HepG2 (cell line): ENCODE results near the gene SCYGR6. TPM values are rescaled to one million over a fixed set of nuclear protein-coding genes. Genes with fewer than 3 reads are reported as not detected.
"Not testable (repeated sequence)": the region's sequence is repeated elsewhere in the genome, so short reads cannot be mapped to it uniquely, and the experiment has no call there.

Experiments
- ATAC-seq: fragments of 200-7000 bp; cut with Tn5 transposase; 3 replicates; pipeline ENCODE4 v1.9.1; 2020; ENCODE audit warnings: mild to moderate bottlenecking, moderate library complexity
- BruUV-seq: library from RNA; stranded (reverse); fragments of 400-500 nt; replicated peaks from 2 replicates; lab custom pipeline; 2021; lab: Mats Ljungman, UMichigan
- CTCF ChIA-PET: fragments of 300-600 bp; formaldehyde crosslinking; extraction: SDS; loops from one replicate; lab custom pipeline; 2021; ENCODE audit warnings: low total read pairs, inconsistent platforms, low intra/inter-chr PET ratio; lab: Yijun Ruan, JAX
- POLR2A ChIA-PET: fragments of 350-600 bp; sonication (Branson Sonifier 250); formaldehyde crosslinking; loops from one replicate; lab custom pipeline; 2020; ENCODE audit warnings: antibody characterized with exemption, inconsistent platforms; lab: Yijun Ruan, JAX
- DNase-seq: peaks from one replicate; pipeline ENCODE4 v3.0.0-alpha.2; 2015; ENCODE audit warnings: low spot score
- FAIRE-seq: peaks from 3 replicates; lab custom pipeline; 2011; peaks lifted over from hg19 to GRCh38; lab: Jason Lieb, UNC
- H2AFZ ChIP-seq: one replicate; pipeline ENCODE4 v1.6.1; 2011; ENCODE audit warnings: low read length, inconsistent platforms
- H3K27ac ChIP-seq: fragments of 300-600 bp; 3 replicates; pipeline ENCODE4 v1.8.0; 2011; ENCODE audit warnings: mixed run types, mild to moderate bottlenecking, mixed read lengths, low read length, inconsistent platforms; ENCODE audit not compliant: insufficient read depth; ENCODE audit errors: extremely low read length
- H3K27me3 ChIP-seq, 2 experiments: fragments of 200-600 bp in 1 of 2; 2 replicates in 1 of 2; 3 replicates in 1 of 2; pipeline versions ENCODE4 v1.6.0 to v1.8.0; 2011; ENCODE audit warnings: low read length in 2 of 2, mild to moderate bottlenecking in 2 of 2, moderate library complexity in 2 of 2, inconsistent platforms in 1 of 2; ENCODE audit not compliant: insufficient read depth in 2 of 2, control insufficient read depth in 1 of 2
- H3K36me3 ChIP-seq, 2 experiments: fragments of 200-600 bp in 1 of 2; replicated peaks in 1 of 2; 2 replicates in 1 of 2; 3 replicates in 1 of 2; pipeline versions ENCODE4 v1.5.1 to v1.8.0; 2011; ENCODE audit warnings: low read length in 2 of 2, inconsistent platforms in 1 of 2; ENCODE audit not compliant: insufficient read depth in 2 of 2, control insufficient read depth in 1 of 2
- H3K4me1 ChIP-seq: 2 replicates; pipeline ENCODE4 v1.5.1; 2012; ENCODE audit warnings: low read length, inconsistent platforms; ENCODE audit not compliant: insufficient read depth
- H3K4me2 ChIP-seq: 2 replicates; pipeline ENCODE4 v1.6.0; 2011; ENCODE audit warnings: low read depth, low read length, inconsistent platforms
- H3K4me3 ChIP-seq, 3 experiments: fragments of 200-600 bp in 1 of 3; sonication (generic), shearing (Covaris generic) in 1 of 3; replicated peaks in 1 of 3; 2 replicates each; pipeline ENCODE4 v1.5.1; 2011 to 2016; ENCODE audit warnings: low read length in 3 of 3, inconsistent platforms in 2 of 3, low read depth in 2 of 3, mild to moderate bottlenecking in 2 of 3, control low read depth in 1 of 3, mixed read lengths in 1 of 3; ENCODE audit not compliant: insufficient read depth in 1 of 3
- H3K79me2 ChIP-seq: one replicate; pipeline ENCODE4 v1.6.1; 2011; ENCODE audit warnings: low read length, inconsistent platforms; ENCODE audit not compliant: insufficient read depth
- H3K9ac ChIP-seq: 2 replicates; pipeline ENCODE4 v1.6.0; 2011; ENCODE audit warnings: mild to moderate bottlenecking, low read depth, low read length, inconsistent platforms; ENCODE audit not compliant: insufficient read depth
- H3K9me3 ChIP-seq: 2 replicates; pipeline ENCODE4 v1.5.1; 2012; ENCODE audit warnings: mild to moderate bottlenecking, low read length
- H4K20me1 ChIP-seq: 2 replicates; pipeline ENCODE4 v1.6.0; 2011; ENCODE audit warnings: inconsistent platforms, mild to moderate bottlenecking, low read length, moderate library complexity; ENCODE audit not compliant: insufficient read depth
- HNF4A ChIP-seq: sonication (generic); formaldehyde crosslinking; IDR thresholded peaks from 2 replicates; pipeline ENCODE4 v1.4.0; 2020; ENCODE audit warnings: missing genetic modification reagents
- NCOA2 ChIP-seq: sonication (generic); formaldehyde crosslinking; IDR thresholded peaks from 2 replicates; pipeline ENCODE4 v1.8.0; 2022; ENCODE audit warnings: inconsistent platforms
- ZFP82 ChIP-seq: sonication (generic); formaldehyde crosslinking; IDR thresholded peaks from 2 replicates; pipeline ENCODE4 v1.5.1; 2020; ENCODE audit warnings: mild to moderate bottlenecking, missing genetic modification reagents, borderline replicate concordance
- ZNF350 ChIP-seq: sonication (generic); formaldehyde crosslinking; IDR thresholded peaks from 2 replicates; pipeline ENCODE4 v1.4.0; 2020; ENCODE audit warnings: mild to moderate bottlenecking, low read depth, missing genetic modification reagents, borderline replicate concordance
- WGBS: methylation state at CpG from one replicate; pipeline ENCODE4 v1.1.6; 2017; ENCODE audit warnings: low lambda C conversion rate; 5-methylcytosine and 5-hydroxymethylcytosine counted together
- in situ Hi-C: cut with HindIII; loops from 2 replicates; pipeline ENCODE4 v1.10.0; 2017; ENCODE audit warnings: low pct_unique_long_range_greater_than_20kb; ENCODE audit not compliant: extremely low pct_ligation_motif_present
- intact Hi-C: fragments of 100-400 bp; cut with micrococcal nuclease; formaldehyde crosslinking; loops from one replicate; pipeline ENCODE4 v1.10.0; 2022; ENCODE audit not compliant: unreplicated experiment
- polyA plus RNA-seq, 8 experiments: library from polyadenylated mRNA; depleted of rRNA in 3 of 8; stranded (reverse) in 7 of 8; unstranded in 1 of 8; fragments of >200 nt; fragmentation: Illumina TruSeq in 4 of 8; extraction: Trizol in 4 of 8; gene quantifications; 2 replicates each; pipeline versions ENCODE4 v1.2.1 to v1.2.3, GENCODE V29; 2011 to 2016; ENCODE audit warnings: low read depth in 4 of 8, missing spikeins in 1 of 8, mixed read lengths in 1 of 8; ENCODE audit not compliant: insufficient read depth in 1 of 8
- total RNA-seq, 5 experiments: library from RNA; depleted of rRNA; stranded (reverse); fragments of >200 nt; fragmentation: Illumina TruSeq; extraction: Trizol; gene quantifications; 2 replicates each; pipeline ENCODE4 v1.2.3, GENCODE V29; 2016; ENCODE audit warnings: low read depth in 1 of 5
- TF ChIP-seq, protein P1 (sequence below): sonication (generic); formaldehyde crosslinking; IDR thresholded peaks from 2 replicates; pipeline ENCODE4 v1.9.0; 2021; ENCODE audit warnings: missing genetic modification reagents, mild to moderate bottlenecking, borderline replicate concordance
- TF ChIP-seq, protein P2 (sequence below): sonication (generic); formaldehyde crosslinking; IDR thresholded peaks from 2 replicates; pipeline ENCODE4 v1.5.0; 2020; ENCODE audit warnings: mild to moderate bottlenecking, missing genetic modification reagents

SCYGR6 gene
- total and polyA plus RNA-seq, 2 of the 13 experiments (the other 11 are each of a cell fraction or from before 2014, with no cell fraction given): not detected

- TF ChIP-seq ZNF350 (CRISPR knock-in tag) (peak; percentile 52; the same call in 1 of the 2 replicates), HNF4A (CRISPR knock-in tag) (peak; percentile 42), NCOA2 (peak; percentile 92), ZFP82 (0 out of 2 replicates have a peak, but pooled peaks have one; percentile 37)
- TF ChIP-seq, protein P1, sequence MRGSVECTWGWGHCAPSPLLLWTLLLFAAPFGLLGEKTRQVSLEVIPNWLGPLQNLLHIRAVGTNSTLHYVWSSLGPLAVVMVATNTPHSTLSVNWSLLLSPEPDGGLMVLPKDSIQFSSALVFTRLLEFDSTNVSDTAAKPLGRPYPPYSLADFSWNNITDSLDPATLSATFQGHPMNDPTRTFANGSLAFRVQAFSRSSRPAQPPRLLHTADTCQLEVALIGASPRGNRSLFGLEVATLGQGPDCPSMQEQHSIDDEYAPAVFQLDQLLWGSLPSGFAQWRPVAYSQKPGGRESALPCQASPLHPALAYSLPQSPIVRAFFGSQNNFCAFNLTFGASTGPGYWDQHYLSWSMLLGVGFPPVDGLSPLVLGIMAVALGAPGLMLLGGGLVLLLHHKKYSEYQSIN (CRISPR knock-in tag): no peak
Measured at GRCh38 chr2:227759411-227760118, 35.0 kb upstream of the SCYGR6 start (continued).

GRCh38 chr2:227756261-227756660, 31.7 kb upstream of the SCYGR6 start:
- POLR2A ChIA-PET, H3K4me2 ChIP-seq, ATAC-seq, H3K9me3 ChIP-seq, FAIRE-seq, H4K20me1 ChIP-seq, CTCF ChIA-PET, in situ Hi-C loops, intact Hi-C loops, H2AFZ ChIP-seq, H3K27ac ChIP-seq, H3K9ac ChIP-seq, H3K79me2 ChIP-seq, DNase-seq, BruUV-seq, H3K27me3 ChIP-seq, H3K36me3 ChIP-seq, H3K4me3 ChIP-seq: not testable (repeated sequence)
- TF ChIP-seq, protein P2, sequence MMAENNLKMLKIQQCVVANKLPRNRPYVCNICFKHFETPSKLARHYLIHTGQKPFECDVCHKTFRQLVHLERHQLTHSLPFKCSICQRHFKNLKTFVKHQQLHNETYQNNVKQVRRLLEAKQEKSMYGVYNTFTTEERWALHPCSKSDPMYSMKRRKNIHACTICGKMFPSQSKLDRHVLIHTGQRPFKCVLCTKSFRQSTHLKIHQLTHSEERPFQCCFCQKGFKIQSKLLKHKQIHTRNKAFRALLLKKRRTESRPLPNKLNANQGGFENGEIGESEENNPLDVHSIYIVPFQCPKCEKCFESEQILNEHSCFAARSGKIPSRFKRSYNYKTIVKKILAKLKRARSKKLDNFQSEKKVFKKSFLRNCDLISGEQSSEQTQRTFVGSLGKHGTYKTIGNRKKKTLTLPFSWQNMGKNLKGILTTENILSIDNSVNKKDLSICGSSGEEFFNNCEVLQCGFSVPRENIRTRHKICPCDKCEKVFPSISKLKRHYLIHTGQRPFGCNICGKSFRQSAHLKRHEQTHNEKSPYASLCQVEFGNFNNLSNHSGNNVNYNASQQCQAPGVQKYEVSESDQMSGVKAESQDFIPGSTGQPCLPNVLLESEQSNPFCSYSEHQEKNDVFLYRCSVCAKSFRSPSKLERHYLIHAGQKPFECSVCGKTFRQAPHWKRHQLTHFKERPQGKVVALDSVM (CRISPR knock-in tag): peak; percentile 66
- H3K4me1 ChIP-seq: peaks cover 35% of the 10 kb centered on the region
- 72% methylated on average over 4 of the region's 4 CpGs for WGBS
